ENCODE data around the gene GCLC.

DNA sequence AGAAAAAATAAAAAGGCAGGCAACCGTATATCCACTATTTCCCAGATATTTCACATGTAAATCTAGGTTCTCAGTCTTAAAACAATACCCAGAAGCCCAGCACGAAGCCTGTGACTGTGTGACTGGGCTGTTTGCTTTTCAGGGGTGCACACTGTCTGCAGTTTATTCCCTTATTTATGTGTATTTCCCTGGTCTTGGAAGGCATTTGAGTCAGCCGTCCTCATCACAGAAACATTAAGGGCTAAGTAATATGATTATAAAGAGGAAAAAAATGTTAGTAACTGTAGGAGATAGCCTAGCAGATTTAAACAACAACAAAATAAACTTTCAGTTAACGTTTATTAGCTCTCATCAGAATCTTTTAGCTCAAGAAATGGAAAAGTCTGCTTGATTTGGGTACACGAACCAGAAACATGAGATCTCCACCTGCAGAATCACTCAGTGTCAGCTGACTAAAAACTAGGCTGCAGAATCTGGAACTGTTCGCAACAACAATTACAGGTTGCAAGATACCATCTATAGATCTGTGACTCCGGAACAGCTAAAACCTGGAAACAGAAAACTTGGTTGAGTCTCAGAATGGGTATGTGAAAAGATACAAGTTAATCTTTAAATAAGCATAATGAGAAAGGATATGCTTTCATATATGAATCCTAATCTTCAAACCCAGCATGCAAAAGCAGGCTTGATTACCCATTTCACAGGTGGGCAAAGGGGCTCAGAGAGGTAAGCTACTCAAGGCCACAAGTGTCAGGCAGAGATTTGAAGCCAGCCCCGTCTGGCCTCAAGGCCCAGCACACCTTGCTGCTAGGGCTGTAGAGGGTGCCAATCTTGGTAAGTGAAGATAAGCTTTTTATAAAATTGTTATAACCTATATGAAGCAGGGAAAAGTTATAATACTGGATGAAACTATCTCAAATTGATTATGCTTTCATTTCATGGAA is 21.1 kb downstream of the GCLC start:
- TF ChIP-seq, protein P1, sequence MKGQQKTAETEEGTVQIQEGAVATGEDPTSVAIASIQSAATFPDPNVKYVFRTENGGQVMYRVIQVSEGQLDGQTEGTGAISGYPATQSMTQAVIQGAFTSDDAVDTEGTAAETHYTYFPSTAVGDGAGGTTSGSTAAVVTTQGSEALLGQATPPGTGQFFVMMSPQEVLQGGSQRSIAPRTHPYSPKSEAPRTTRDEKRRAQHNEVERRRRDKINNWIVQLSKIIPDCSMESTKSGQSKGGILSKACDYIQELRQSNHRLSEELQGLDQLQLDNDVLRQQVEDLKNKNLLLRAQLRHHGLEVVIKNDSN (IDR thresholded peaks at IDR 0.05): no peak
- TF ChIP-seq EGR1 (IDR thresholded peaks at IDR 0.05) (no peak), EP300 (IDR thresholded peaks at IDR 0.05; ENCODE audit: borderline replicate concordance) (no peak), RAD21 (IDR thresholded peaks at IDR 0.05; ENCODE audit: low read depth) (no peak), CEBPB (IDR thresholded peaks at IDR 0.05) (no peak), TAF1 (IDR thresholded peaks at IDR 0.05; ENCODE audit: low read depth) (no peak), CREB1 (IDR thresholded peaks at IDR 0.05; ENCODE audit: low read depth) (no peak), TEAD4 (IDR thresholded peaks at IDR 0.05) (no peak), FOXM1 (IDR thresholded peaks at IDR 0.05; ENCODE audit: borderline replicate concordance, low read depth) (no peak), ZBTB7A (IDR thresholded peaks at IDR 0.05; ENCODE audit: low read depth) (no peak), YY1 (IDR thresholded peaks at IDR 0.05; ENCODE audit: low read depth) (no peak)
- TF ChIP-seq, protein P2, sequence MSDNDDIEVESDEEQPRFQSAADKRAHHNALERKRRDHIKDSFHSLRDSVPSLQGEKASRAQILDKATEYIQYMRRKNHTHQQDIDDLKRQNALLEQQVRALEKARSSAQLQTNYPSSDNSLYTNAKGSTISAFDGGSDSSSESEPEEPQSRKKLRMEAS (IDR thresholded peaks at IDR 0.05): no peak
- TF ChIP-seq, protein P3, sequence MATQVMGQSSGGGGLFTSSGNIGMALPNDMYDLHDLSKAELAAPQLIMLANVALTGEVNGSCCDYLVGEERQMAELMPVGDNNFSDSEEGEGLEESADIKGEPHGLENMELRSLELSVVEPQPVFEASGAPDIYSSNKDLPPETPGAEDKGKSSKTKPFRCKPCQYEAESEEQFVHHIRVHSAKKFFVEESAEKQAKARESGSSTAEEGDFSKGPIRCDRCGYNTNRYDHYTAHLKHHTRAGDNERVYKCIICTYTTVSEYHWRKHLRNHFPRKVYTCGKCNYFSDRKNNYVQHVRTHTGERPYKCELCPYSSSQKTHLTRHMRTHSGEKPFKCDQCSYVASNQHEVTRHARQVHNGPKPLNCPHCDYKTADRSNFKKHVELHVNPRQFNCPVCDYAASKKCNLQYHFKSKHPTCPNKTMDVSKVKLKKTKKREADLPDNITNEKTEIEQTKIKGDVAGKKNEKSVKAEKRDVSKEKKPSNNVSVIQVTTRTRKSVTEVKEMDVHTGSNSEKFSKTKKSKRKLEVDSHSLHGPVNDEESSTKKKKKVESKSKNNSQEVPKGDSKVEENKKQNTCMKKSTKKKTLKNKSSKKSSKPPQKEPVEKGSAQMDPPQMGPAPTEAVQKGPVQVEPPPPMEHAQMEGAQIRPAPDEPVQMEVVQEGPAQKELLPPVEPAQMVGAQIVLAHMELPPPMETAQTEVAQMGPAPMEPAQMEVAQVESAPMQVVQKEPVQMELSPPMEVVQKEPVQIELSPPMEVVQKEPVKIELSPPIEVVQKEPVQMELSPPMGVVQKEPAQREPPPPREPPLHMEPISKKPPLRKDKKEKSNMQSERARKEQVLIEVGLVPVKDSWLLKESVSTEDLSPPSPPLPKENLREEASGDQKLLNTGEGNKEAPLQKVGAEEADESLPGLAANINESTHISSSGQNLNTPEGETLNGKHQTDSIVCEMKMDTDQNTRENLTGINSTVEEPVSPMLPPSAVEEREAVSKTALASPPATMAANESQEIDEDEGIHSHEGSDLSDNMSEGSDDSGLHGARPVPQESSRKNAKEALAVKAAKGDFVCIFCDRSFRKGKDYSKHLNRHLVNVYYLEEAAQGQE (IDR thresholded peaks at IDR 0.05; ENCODE audit: low read depth): no peak
